ENCODE results near the gene EVI5.
"Not testable (repeated sequence)": the region's sequence is repeated elsewhere in the genome, so short reads cannot be mapped to it uniquely, and the experiment has no call there.

Gene EVI5

GRCh38 chr1:92599184-92599583 is 185.7 kb downstream of the EVI5 start:
- TF ChIP-seq CTCF (IDR thresholded peaks at IDR 0.05; ENCODE audit: poor library complexity, severe bottlenecking): peak; percentile 71
- H3K36me3 ChIP-seq (ENCODE audit: low read depth): peaks cover 13% of the 10 kb centered on the region
- H3K9me3 ChIP-seq (ENCODE audit: severe bottlenecking): no peaks in the 10 kb centered on the region
- no peaks in the 10 kb centered on the region for H3K27me3 ChIP-seq (ENCODE audit: insufficient read depth, poor library complexity, severe bottlenecking)
- no peaks in the 10 kb centered on the region for H3K4me1 ChIP-seq (ENCODE audit: insufficient read depth, poor library complexity, severe bottlenecking)
- ATAC-seq (ENCODE audit: low read depth): no peak
- no peak overlapping the region for H3K4me3 ChIP-seq (ENCODE audit: severe bottlenecking)
- no peak for DNase-seq (ENCODE audit: low spot score)
- no peak overlapping the region for H3K27ac ChIP-seq (ENCODE audit: poor library complexity, severe bottlenecking)

GRCh38 chr1:92589361-92589760 is 195.5 kb downstream of the EVI5 start:
- H3K27me3 ChIP-seq (ENCODE audit: insufficient read depth, poor library complexity, severe bottlenecking); DNase-seq (ENCODE audit: low spot score); ATAC-seq (ENCODE audit: low read depth); H3K9me3 ChIP-seq (ENCODE audit: severe bottlenecking); H3K4me3 ChIP-seq (ENCODE audit: severe bottlenecking); H3K36me3 ChIP-seq (ENCODE audit: low read depth); H3K27ac ChIP-seq (ENCODE audit: poor library complexity, severe bottlenecking): not testable (repeated sequence)
- H3K4me1 ChIP-seq (ENCODE audit: insufficient read depth, poor library complexity, severe bottlenecking): peaks cover 16% of the 10 kb centered on the region

DNA sequence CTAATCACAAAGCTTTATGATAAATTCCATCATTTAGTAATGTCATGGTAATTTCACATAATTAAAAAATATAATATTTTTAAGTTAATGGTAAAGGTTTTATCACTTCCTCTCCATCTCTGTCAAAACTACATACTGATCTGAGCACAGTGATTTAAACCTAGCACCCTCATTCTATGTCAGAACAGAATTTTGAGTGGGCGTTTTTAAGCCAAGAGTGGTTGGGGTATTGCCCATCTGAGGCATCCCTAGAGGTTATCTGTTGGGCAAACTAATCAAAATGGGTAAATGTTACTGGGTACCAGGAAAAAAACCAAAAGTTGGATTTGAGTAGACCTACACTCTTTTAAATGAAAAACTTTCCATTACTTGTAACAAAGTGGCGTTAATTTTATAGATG is 197.5 kb downstream of the EVI5 start:
- DNase-seq (ENCODE audit: low spot score) (no peak), ATAC-seq (ENCODE audit: low read depth) (no peak)
- H3K9me3 ChIP-seq (ENCODE audit: severe bottlenecking): no peaks in the 10 kb centered on the region
- no peak overlapping the region for H3K27ac ChIP-seq (ENCODE audit: poor library complexity, severe bottlenecking)
- H3K36me3 ChIP-seq (ENCODE audit: low read depth): peaks cover 5% of the 10 kb centered on the region; the same call in 1 of the 2 replicates
- no peak for TF ChIP-seq CTCF (IDR thresholded peaks at IDR 0.05; ENCODE audit: poor library complexity, severe bottlenecking)
- peaks cover 23% of the 10 kb centered on the region for H3K4me1 ChIP-seq (ENCODE audit: insufficient read depth, poor library complexity, severe bottlenecking)
- no peak overlapping the region for H3K4me3 ChIP-seq (ENCODE audit: severe bottlenecking)
- no peaks in the 10 kb centered on the region for H3K27me3 ChIP-seq (ENCODE audit: insufficient read depth, poor library complexity, severe bottlenecking)

- peaks cover 23% of the 10 kb centered on the region for H3K4me1 ChIP-seq (ENCODE audit: insufficient read depth, poor library complexity, severe bottlenecking)
- no peaks in the 10 kb centered on the region for H3K9me3 ChIP-seq (ENCODE audit: severe bottlenecking)
- no peak overlapping the region for H3K4me3 ChIP-seq (ENCODE audit: severe bottlenecking)
- H3K27me3 ChIP-seq (ENCODE audit: insufficient read depth, poor library complexity, severe bottlenecking): no peaks in the 10 kb centered on the region
- H3K36me3 ChIP-seq (ENCODE audit: low read depth): peaks cover 10% of the 10 kb centered on the region; the same call in 1 of the 2 replicates
- ATAC-seq (ENCODE audit: low read depth): peak; percentile 54; the same call in 2 of the 3 replicates
- TF ChIP-seq CTCF (IDR thresholded peaks at IDR 0.05; ENCODE audit: poor library complexity, severe bottlenecking): no peak
- H3K27ac ChIP-seq (ENCODE audit: poor library complexity, severe bottlenecking): peak overlapping the region; percentile 90
- no peak for DNase-seq (ENCODE audit: low spot score)
Observed at GRCh38 chr1:92585831-92586230, 199.1 kb downstream of the EVI5 start.

GRCh38 chr1:92584810-92585209 is 200.1 kb downstream of the EVI5 start:
- Histone ChIP-seq H3K4me1 (ENCODE audit: insufficient read depth, poor library complexity, severe bottlenecking) (peaks cover 23% of the 10 kb centered on the region), H3K27ac (ENCODE audit: poor library complexity, severe bottlenecking) (peak overlapping the region; percentile 90)
- not testable (repeated sequence) for H3K4me3 ChIP-seq (ENCODE audit: severe bottlenecking); ATAC-seq (ENCODE audit: low read depth); H3K36me3 ChIP-seq (ENCODE audit: low read depth); H3K9me3 ChIP-seq (ENCODE audit: severe bottlenecking); DNase-seq (ENCODE audit: low spot score); H3K27me3 ChIP-seq (ENCODE audit: insufficient read depth, poor library complexity, severe bottlenecking)
